Measurements from ENCODE around the gene TMEM30A. TPM values are rescaled to one million over a fixed set of nuclear protein-coding genes. Genes with fewer than 3 reads are reported as not detected.

Gene TMEM30A
- total RNA-seq, 1 donor from 2014 or later: 44.5 TPM

GRCh38 chr6:75301088-75301487 lies 16.5 kb upstream of the TMEM30A start:
- Mint-ChIP-seq H3K27me3 (ENCODE audit: low read depth) (no peaks in the 10 kb centered on the region), H3K36me3 (ENCODE audit: low read depth) (no peaks in the 10 kb centered on the region), H3K9me3 (no peaks in the 10 kb centered on the region), H3K27ac (ENCODE audit: unreplicated experiment) (no peak overlapping the region), H3K4me1 (no peaks in the 10 kb centered on the region), H3K4me3 (no peak overlapping the region)
- DNase-seq (ENCODE audit: low read depth, low spot score): no peak
- TF ChIP-seq, protein P1, sequence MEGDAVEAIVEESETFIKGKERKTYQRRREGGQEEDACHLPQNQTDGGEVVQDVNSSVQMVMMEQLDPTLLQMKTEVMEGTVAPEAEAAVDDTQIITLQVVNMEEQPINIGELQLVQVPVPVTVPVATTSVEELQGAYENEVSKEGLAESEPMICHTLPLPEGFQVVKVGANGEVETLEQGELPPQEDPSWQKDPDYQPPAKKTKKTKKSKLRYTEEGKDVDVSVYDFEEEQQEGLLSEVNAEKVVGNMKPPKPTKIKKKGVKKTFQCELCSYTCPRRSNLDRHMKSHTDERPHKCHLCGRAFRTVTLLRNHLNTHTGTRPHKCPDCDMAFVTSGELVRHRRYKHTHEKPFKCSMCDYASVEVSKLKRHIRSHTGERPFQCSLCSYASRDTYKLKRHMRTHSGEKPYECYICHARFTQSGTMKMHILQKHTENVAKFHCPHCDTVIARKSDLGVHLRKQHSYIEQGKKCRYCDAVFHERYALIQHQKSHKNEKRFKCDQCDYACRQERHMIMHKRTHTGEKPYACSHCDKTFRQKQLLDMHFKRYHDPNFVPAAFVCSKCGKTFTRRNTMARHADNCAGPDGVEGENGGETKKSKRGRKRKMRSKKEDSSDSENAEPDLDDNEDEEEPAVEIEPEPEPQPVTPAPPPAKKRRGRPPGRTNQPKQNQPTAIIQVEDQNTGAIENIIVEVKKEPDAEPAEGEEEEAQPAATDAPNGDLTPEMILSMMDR (conservative IDR thresholded peaks at IDR 0.05): no peak

GRCh38 chr6:75300531-75300855 lies 15.9 kb upstream of the TMEM30A start:
- no peak overlapping the region for H3K27ac Mint-ChIP-seq (ENCODE audit: unreplicated experiment)
- no peak for DNase-seq (ENCODE audit: low read depth, low spot score)
- H3K4me1 Mint-ChIP-seq: no peaks in the 10 kb centered on the region

GRCh38 chr6:75299801-75300530 lies 15.4 kb upstream of the TMEM30A start:
- Mint-ChIP-seq H3K27me3 (ENCODE audit: low read depth) (no peaks in the 10 kb centered on the region), H3K36me3 (ENCODE audit: low read depth) (no peaks in the 10 kb centered on the region), H3K4me1 (no peaks in the 10 kb centered on the region), H3K4me3 (no peak overlapping the region), H3K9me3 (no peaks in the 10 kb centered on the region), H3K27ac (ENCODE audit: unreplicated experiment) (no peak overlapping the region)
- no peak for DNase-seq (ENCODE audit: low read depth, low spot score)
- TF ChIP-seq, protein P1 (conservative IDR thresholded peaks at IDR 0.05): no peak

More at GRCh38 chr6:75300531-75300855, 15.9 kb upstream of the TMEM30A start:
- no peaks in the 10 kb centered on the region for H3K36me3 Mint-ChIP-seq (ENCODE audit: low read depth)
- no peak overlapping the region for H3K4me3 Mint-ChIP-seq
- H3K27me3 Mint-ChIP-seq (ENCODE audit: low read depth): no peaks in the 10 kb centered on the region
- H3K9me3 Mint-ChIP-seq: no peaks in the 10 kb centered on the region
- TF ChIP-seq, protein P1 (conservative IDR thresholded peaks at IDR 0.05): no peak

DNA sequence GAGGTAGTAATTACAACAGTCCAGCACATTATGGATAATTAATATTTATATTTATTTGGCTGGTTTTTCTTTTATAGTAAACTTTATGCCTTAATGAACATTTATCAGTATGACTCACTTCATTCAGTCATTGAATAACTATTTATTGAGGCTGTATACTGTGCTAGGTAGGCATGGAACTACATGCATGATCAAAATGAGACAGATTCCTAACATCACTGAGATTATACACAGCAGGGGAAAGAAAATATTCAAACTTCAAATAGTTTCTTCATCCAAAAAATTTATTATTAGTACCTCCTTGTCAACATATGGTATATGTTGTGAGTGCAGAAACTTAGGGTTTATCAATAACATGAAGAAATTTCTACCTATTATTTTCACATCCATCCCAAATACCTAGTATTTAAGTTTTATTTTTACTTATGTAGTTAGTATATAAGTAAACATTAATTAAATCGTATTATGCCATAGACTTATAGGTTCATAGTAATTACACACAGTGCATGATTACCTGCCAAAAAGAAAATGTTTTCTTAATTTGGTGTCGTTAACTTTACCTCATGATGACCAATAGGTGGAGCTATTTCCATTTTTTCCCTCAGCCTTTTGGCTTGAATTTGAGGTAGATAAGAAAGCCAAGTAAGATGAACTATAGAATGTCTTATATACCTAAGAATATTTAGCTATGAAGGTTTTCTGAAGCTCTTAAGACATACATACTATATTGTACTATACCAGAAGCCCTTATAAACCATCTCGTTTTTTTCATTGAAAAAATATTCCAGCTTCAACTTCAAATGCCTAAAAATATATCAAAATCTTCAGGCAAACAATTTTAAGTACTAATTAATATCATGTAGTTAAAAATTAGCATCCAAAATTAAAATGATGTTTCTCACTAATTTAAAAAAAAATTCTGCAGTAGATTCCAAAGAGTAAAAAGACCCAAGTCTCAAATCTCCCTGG lies 12.5 kb upstream of the TMEM30A start:
- TF ChIP-seq, protein P1 (conservative IDR thresholded peaks at IDR 0.05): peak; percentile 88
- H3K9me3 Mint-ChIP-seq: no peaks in the 10 kb centered on the region
- H3K27me3 Mint-ChIP-seq (ENCODE audit: low read depth): no peaks in the 10 kb centered on the region
- no peaks in the 10 kb centered on the region for H3K4me1 Mint-ChIP-seq
- H3K27ac Mint-ChIP-seq (ENCODE audit: unreplicated experiment): no peak overlapping the region
- no peak for DNase-seq (ENCODE audit: low read depth, low spot score)
- no peak overlapping the region for H3K4me3 Mint-ChIP-seq
- H3K36me3 Mint-ChIP-seq (ENCODE audit: low read depth): no peaks in the 10 kb centered on the region

GRCh38 chr6:75292555-75292954 lies 8.0 kb upstream of the TMEM30A start:
- H3K27ac Mint-ChIP-seq (ENCODE audit: unreplicated experiment): no peak overlapping the region
- TF ChIP-seq, protein P1 (conservative IDR thresholded peaks at IDR 0.05): no peak

More at GRCh38 chr6:75292555-75292954, 8.0 kb upstream of the TMEM30A start:
- peaks cover 23% of the 10 kb centered on the region for H3K4me1 Mint-ChIP-seq
- no peak overlapping the region for H3K4me3 Mint-ChIP-seq
- no peaks in the 10 kb centered on the region for H3K27me3 Mint-ChIP-seq (ENCODE audit: low read depth)
- no peaks in the 10 kb centered on the region for H3K9me3 Mint-ChIP-seq
- no peaks in the 10 kb centered on the region for H3K36me3 Mint-ChIP-seq (ENCODE audit: low read depth)
- DNase-seq (ENCODE audit: low read depth, low spot score): no peak
